ENCODE data around the gene MYH7B.

The MYH7B gene

GRCh38 chr20:34990661-34991214 lies 35.1 kb downstream of the MYH7B start:
- DNase-seq (ENCODE audit: low read depth): no peak
- no peak for TF ChIP-seq MAX (IDR thresholded peaks at IDR 0.05; ENCODE audit: low read depth, low read length)
- no peak for TF ChIP-seq CTCF (IDR thresholded peaks at IDR 0.05; ENCODE audit: low read depth, low read length)
- no peak for TF ChIP-seq POLR2A (IDR thresholded peaks at IDR 0.05; ENCODE audit: extremely low read depth, insufficient read length)
- no peak for TF ChIP-seq MYC (IDR thresholded peaks at IDR 0.05; ENCODE audit: low read depth, low read length)
- H3K4me3 ChIP-seq (ENCODE audit: low read depth, low read length): no peak overlapping the region

- no peak overlapping the region for H3K4me3 ChIP-seq (ENCODE audit: low read depth, low read length)
- DNase-seq (ENCODE audit: low read depth): no peak
- TF ChIP-seq CTCF (IDR thresholded peaks at IDR 0.05; ENCODE audit: low read depth, low read length) (no peak), POLR2A (IDR thresholded peaks at IDR 0.05; ENCODE audit: extremely low read depth, insufficient read length) (no peak), MAX (IDR thresholded peaks at IDR 0.05; ENCODE audit: low read depth, low read length) (no peak), MYC (IDR thresholded peaks at IDR 0.05; ENCODE audit: low read depth, low read length) (no peak)
These were observed 37.2 kb downstream of the MYH7B start for GRCh38 chr20:34992751-34993417.

GRCh38 chr20:34993941-34994508 lies 38.4 kb downstream of the MYH7B start:
- TF ChIP-seq POLR2A (IDR thresholded peaks at IDR 0.05; ENCODE audit: extremely low read depth, insufficient read length) (no peak), CTCF (IDR thresholded peaks at IDR 0.05; ENCODE audit: low read depth, low read length) (no peak)
- no peak for DNase-seq (ENCODE audit: low read depth)
- H3K4me3 ChIP-seq (ENCODE audit: low read depth, low read length): no peak overlapping the region

GRCh38 chr20:34994509-34995131 lies 39.0 kb downstream of the MYH7B start:
- DNase-seq (ENCODE audit: low read depth): no peak
- TF ChIP-seq CTCF (IDR thresholded peaks at IDR 0.05; ENCODE audit: low read depth, low read length): no peak
- no peak for TF ChIP-seq POLR2A (IDR thresholded peaks at IDR 0.05; ENCODE audit: extremely low read depth, insufficient read length)
- no peak for TF ChIP-seq MAX (IDR thresholded peaks at IDR 0.05; ENCODE audit: low read depth, low read length)
- no peak for TF ChIP-seq MYC (IDR thresholded peaks at IDR 0.05; ENCODE audit: low read depth, low read length)
- no peak overlapping the region for H3K4me3 ChIP-seq (ENCODE audit: low read depth, low read length)

- no peak overlapping the region for H3K4me3 ChIP-seq (ENCODE audit: low read depth, low read length)
- no peak for DNase-seq (ENCODE audit: low read depth)
- TF ChIP-seq POLR2A (IDR thresholded peaks at IDR 0.05; ENCODE audit: extremely low read depth, insufficient read length) (no peak), MAX (IDR thresholded peaks at IDR 0.05; ENCODE audit: low read depth, low read length) (no peak), MYC (IDR thresholded peaks at IDR 0.05; ENCODE audit: low read depth, low read length) (no peak), CTCF (IDR thresholded peaks at IDR 0.05; ENCODE audit: low read depth, low read length) (no peak)
These were observed 39.5 kb downstream of the MYH7B start for GRCh38 chr20:34995192-34995591.
